GM12878 (cell line): ENCODE results near the gene TSR3. TPM values are rescaled to one million over a fixed set of nuclear protein-coding genes. Genes with fewer than 3 reads are reported as not detected.

Experiments
- ATAC-seq: fragments of 200-7000 bp; cut with Tn5 transposase; 3 replicates; pipeline ENCODE4 v1.9.1; 2020; ENCODE audit warnings: mild to moderate bottlenecking, moderate library complexity
- BruUV-seq: library from RNA; stranded (reverse); fragments of 400-500 nt; replicated peaks from 2 replicates; lab custom pipeline; 2021; lab: Mats Ljungman, UMichigan
- CTCF ChIA-PET: fragments of 300-600 bp; sonication (Branson Sonifier 250); formaldehyde crosslinking; extraction: SDS; loops from one replicate; lab custom pipeline; 2021; ENCODE audit warnings: inconsistent platforms; lab: Yijun Ruan, JAX
- POLR2A ChIA-PET: fragments of 350-600 bp; formaldehyde crosslinking; extraction: SDS; loops from one replicate; lab custom pipeline; 2021; ENCODE audit warnings: inconsistent platforms; lab: Charles Lee
- RAD21 ChIA-PET: fragments of 300-600 bp; sonication (Branson Sonifier 250); formaldehyde crosslinking; loops from one replicate; lab custom pipeline; 2023; ENCODE audit warnings: antibody characterized with exemption; ENCODE audit not compliant: unreplicated experiment; lab: Charles Lee
- SMC1A ChIA-PET: fragments of 300-600 bp; sonication (Branson Sonifier 250); formaldehyde crosslinking; loops from one replicate; lab custom pipeline; 2023; ENCODE audit not compliant: unreplicated experiment, uncharacterized antibody; lab: Charles Lee
- DNase-seq: peaks from one replicate; pipeline ENCODE4 v3.0.0-alpha.2; 2011; ENCODE audit warnings: low read depth, low spot score
- FAIRE-seq: peaks from 3 replicates; lab custom pipeline; 2011; peaks lifted over from hg19 to GRCh38; lab: Jason Lieb, UNC
- H2AFZ ChIP-seq: 2 replicates; pipeline ENCODE4 v1.6.0; 2011; ENCODE audit warnings: low read depth, low read length, control low read depth; ENCODE audit not compliant: control insufficient read depth
- H3K27ac ChIP-seq: 2 replicates; pipeline ENCODE4 v1.5.1; 2011; ENCODE audit warnings: control low read depth; ENCODE audit not compliant: control insufficient read depth, insufficient read depth
- H3K27me3 ChIP-seq, 2 experiments: replicated peaks in 1 of 2; 2 replicates each; pipeline versions ENCODE4 v1.6.0 to v1.6.1; 2011; ENCODE audit warnings: low read length in 1 of 2; ENCODE audit not compliant: control insufficient read depth in 2 of 2, insufficient read depth in 2 of 2
- H3K36me3 ChIP-seq, 2 experiments: 2 replicates each; pipeline ENCODE4 v1.5.1; 2011; ENCODE audit warnings: low read length in 1 of 2; ENCODE audit not compliant: control insufficient read depth in 2 of 2, insufficient read depth in 2 of 2
- H3K4me1 ChIP-seq: 2 replicates; pipeline ENCODE4 v1.6.1; 2011; ENCODE audit warnings: mild to moderate bottlenecking, low read length, moderate library complexity, mixed read lengths; ENCODE audit not compliant: control insufficient read depth, insufficient read depth
- H3K4me2 ChIP-seq: 2 replicates; pipeline ENCODE4 v1.6.0; 2011; ENCODE audit warnings: control low read depth; ENCODE audit not compliant: control insufficient read depth, insufficient read depth
- H3K4me3 ChIP-seq: fragments of 200-600 bp; sonication (generic); 2 replicates; pipeline ENCODE4 v1.5.1; 2016
- H3K79me2 ChIP-seq: 2 replicates; pipeline ENCODE4 v1.6.0; 2011; ENCODE audit warnings: low read length; ENCODE audit not compliant: control insufficient read depth, insufficient read depth
- H3K9ac ChIP-seq: 2 replicates; pipeline ENCODE4 v1.8.0; 2011; ENCODE audit warnings: low read length, control low read depth, mixed read lengths; ENCODE audit not compliant: control insufficient read depth, insufficient read depth
- H3K9me3 ChIP-seq: replicated peaks from 3 replicates; pipeline ENCODE4 v1.5.1; 2011; ENCODE audit warnings: mild to moderate bottlenecking, low read length; ENCODE audit not compliant: control insufficient read depth, insufficient read depth
- H4K20me1 ChIP-seq: 2 replicates; pipeline ENCODE4 v1.6.0; 2011; ENCODE audit not compliant: control insufficient read depth, insufficient read depth
- BHLHE40 ChIP-seq, 2 experiments: fragments of 450-650 bp in 1 of 2; IDR thresholded peaks; 2 replicates each; pipeline ENCODE4 v1.6.1; 2011 to 2017; ENCODE audit warnings: low read depth in 2 of 2, borderline replicate concordance in 1 of 2, improper control_type of control experiment in 1 of 2, low read length in 1 of 2, mild to moderate bottlenecking in 1 of 2
- CREB1 ChIP-seq: IDR thresholded peaks from 2 replicates; pipeline ENCODE4 v1.6.1; 2012; ENCODE audit warnings: low read depth, mild to moderate bottlenecking, inconsistent platforms
- DPF2 ChIP-seq: fragments of 450-650 bp; IDR thresholded peaks from 2 replicates; pipeline ENCODE4 v1.6.1; 2017; ENCODE audit warnings: mild to moderate bottlenecking
- E2F8 ChIP-seq: fragments of 450-650 bp; IDR thresholded peaks from 2 replicates; pipeline ENCODE4 v1.6.1; 2018; ENCODE audit warnings: mild to moderate bottlenecking, low read depth, moderate library complexity; ENCODE audit not compliant: partially characterized antibody
- FOS ChIP-seq: IDR thresholded peaks from 3 replicates; pipeline ENCODE4 v1.6.1; 2011; ENCODE audit warnings: borderline replicate concordance; ENCODE audit not compliant: insufficient read length; ENCODE audit errors: extremely low read depth
- FOXK2 ChIP-seq: fragments of 450-650 bp; IDR thresholded peaks from 2 replicates; pipeline ENCODE4 v1.6.1; 2017; ENCODE audit warnings: mild to moderate bottlenecking, moderate library complexity
- HDAC2 ChIP-seq: fragments of 200-600 bp; sonication (generic); IDR thresholded peaks from 2 replicates; pipeline ENCODE4 v1.6.1; 2017
- IKZF1 ChIP-seq: fragments of 450-650 bp; conservative IDR thresholded peaks from 2 replicates; pipeline ENCODE4 v1.6.1; 2017; ENCODE audit warnings: antibody characterized with exemption, mild to moderate bottlenecking
- IRF4 ChIP-seq: IDR thresholded peaks from 2 replicates; pipeline ENCODE4 v1.6.1; 2011; ENCODE audit warnings: low read depth, low read length
- KAT2A ChIP-seq: conservative IDR thresholded peaks from 2 replicates; pipeline ENCODE4 v1.6.1; 2011; ENCODE audit warnings: low read depth, low read length; ENCODE audit not compliant: control insufficient read depth
- MEF2B ChIP-seq: fragments of 450-650 bp; IDR thresholded peaks from 2 replicates; pipeline ENCODE4 v1.6.1; 2018; ENCODE audit warnings: mild to moderate bottlenecking, moderate library complexity; ENCODE audit not compliant: partially characterized antibody, poor library complexity, severe bottlenecking
- MTA3 ChIP-seq: IDR thresholded peaks from 2 replicates; pipeline ENCODE4 v1.6.1; 2012; ENCODE audit warnings: low read length, inconsistent platforms, borderline replicate concordance
- NFYA ChIP-seq: IDR thresholded peaks from 2 replicates; pipeline ENCODE4 v1.6.1; 2011; ENCODE audit warnings: low read depth, mild to moderate bottlenecking, low read length, improper control_type of control experiment, borderline replicate concordance
- PAX5 ChIP-seq: IDR thresholded peaks from 2 replicates; pipeline ENCODE4 v1.6.1; 2011; ENCODE audit warnings: low read depth, low read length, borderline replicate concordance
- POLR2A ChIP-seq: IDR thresholded peaks from 2 replicates; pipeline ENCODE4 v1.6.1; 2011; ENCODE audit warnings: low read depth, mild to moderate bottlenecking, low read length
- POLR2AphosphoS2 ChIP-seq: IDR thresholded peaks from 2 replicates; pipeline ENCODE4 v1.6.1; 2011; ENCODE audit warnings: low read depth, mild to moderate bottlenecking, low read length, improper control_type of control experiment, moderate library complexity
- RBBP5 ChIP-seq: fragments of 200-600 bp; sonication (generic); conservative IDR thresholded peaks from 2 replicates; pipeline ENCODE4 v1.6.1; 2016
- RCOR1 ChIP-seq: conservative IDR thresholded peaks from 2 replicates; pipeline ENCODE4 v1.6.1; 2012; ENCODE audit warnings: low read depth, low read length, improper control_type of control experiment
- SP1 ChIP-seq: IDR thresholded peaks from one replicate; pipeline ENCODE4 v1.6.1; 2011; ENCODE audit warnings: low read depth, low read length
- TARDBP ChIP-seq: IDR thresholded peaks from 2 replicates; pipeline ENCODE4 v1.6.1; 2016; ENCODE audit warnings: borderline replicate concordance
- TCF12 ChIP-seq: IDR thresholded peaks from 2 replicates; pipeline ENCODE4 v1.6.1; 2011; ENCODE audit warnings: low read depth, mild to moderate bottlenecking, low read length
- TCF3 ChIP-seq: IDR thresholded peaks from 2 replicates; pipeline ENCODE4 v1.6.1; 2012; ENCODE audit warnings: low read depth, mild to moderate bottlenecking, low read length, borderline replicate concordance; ENCODE audit not compliant: insufficient read depth
- ZBED1 ChIP-seq: IDR thresholded peaks from 2 replicates; pipeline ENCODE4 v1.6.1; 2016; ENCODE audit warnings: borderline replicate concordance
- ZNF384 ChIP-seq: IDR thresholded peaks from 2 replicates; pipeline ENCODE4 v1.6.1; 2012; ENCODE audit warnings: low read depth, mild to moderate bottlenecking, low read length, improper control_type of control experiment, borderline replicate concordance
- WGBS: methylation state at CpG from one replicate; pipeline ENCODE4 v1.1.6; 2016; ENCODE audit warnings: low lambda C conversion rate; ENCODE audit not compliant: insufficient replicate concordance, insufficient coverage; ENCODE audit errors: missing lambda C conversion rate; 5-methylcytosine and 5-hydroxymethylcytosine counted together
- in situ Hi-C: fragments of 300-500 bp; cut with MboI; formaldehyde crosslinking; loops from 9 replicates; pipeline ENCODE4 v1.14.3; 2018; ENCODE audit warnings: mixed read lengths
- intact Hi-C: fragments of 100-400 bp; cut with micrococcal nuclease; formaldehyde crosslinking; loops from one replicate; pipeline ENCODE4 v1.14.2; 2022; ENCODE audit not compliant: unreplicated experiment
- polyA plus RNA-seq, 11 experiments: library from polyadenylated mRNA; depleted of rRNA in 4 of 11; unstranded in 6 of 11; stranded (reverse) in 5 of 11; fragments of >200 nt; fragmentation: Nextera tagmentation in 4 of 11; fragmentation: Illumina TruSeq in 1 of 11; extraction: Ambion mirVana in 4 of 11; extraction: Trizol in 1 of 11; gene quantifications; 1 replicate in 1 of 11; 2 replicates in 10 of 11; pipeline versions ENCODE4 v1.2.1 to v1.2.3, GENCODE V29; 2011 to 2016; ENCODE audit warnings: inconsistent platforms in 2 of 11, missing spikeins in 2 of 11, low read depth in 1 of 11
- total RNA-seq, 4 experiments: library from RNA; depleted of rRNA in 3 of 4; stranded (reverse); fragments of >200 nt in 3 of 4; fragmentation: Illumina TruSeq in 1 of 4; extraction: Trizol in 1 of 4; gene quantifications; 2 replicates each; pipeline versions ENCODE4 v1.2.1 to v1.2.3, GENCODE V29; 2013 to 2021

Gene TSR3
- total and polyA plus RNA-seq, 10 of the 15 experiments (the other 5 are each of a cell fraction or from before 2014, with no cell fraction given) = 3.4 to 108 (median 46.9) TPM

GRCh38 chr16:1342526-1343427 lies 8.9 kb downstream of the TSR3 start:
- WGBS = 2% methylated on average over 41 of the region's 49 CpGs
- Histone ChIP-seq H3K27ac (no peak overlapping the region), H4K20me1 (no peaks in the 10 kb centered on the region), H3K4me3 (peak overlapping the region; percentile 53; the same call in 1 of the 2 replicates), H3K27me3 (no peaks in the 10 kb centered on the region), H3K4me1 (peaks cover 11% of the 10 kb centered on the region), H3K36me3 (no peaks in the 10 kb centered on the region), H3K79me2 (no peaks in the 10 kb centered on the region), H2AFZ (peak overlapping the region; percentile 84), H3K9me3 (no peaks in the 10 kb centered on the region), H3K4me2 (peak overlapping the region; percentile 78), H3K9ac (no peak overlapping the region)
- ATAC-seq (peak; percentile 98), DNase-seq (peak; percentile 91), FAIRE-seq (peak; percentile 96)
- ChIA-PET POLR2A (interaction anchor here (1.0 to 1.5 kb wide), 2 partner anchors 12 to 66 kb away, joined by 3 read pairs; no protein-coding TSS in a partner anchor), RAD21 (interaction anchor here (0.6 to 1.4 kb wide), 4 partner anchors 9 to 302 kb away, joined by 3 to 4 read pairs (median 3); partner anchors contain the start of genes GNPTG and TSR3), CTCF (interaction anchor here (0.6 to 1.5 kb wide), 5 partner anchors 21 to 369 kb away, joined by 3 to 7 read pairs (median 3); no protein-coding TSS in a partner anchor), SMC1A (interaction anchor here (0.7 kb wide), 1 partner anchor 38 kb away, joined by 3 read pairs; no protein-coding TSS in a partner anchor)
- intact Hi-C loops = no loop called here
- in situ Hi-C loops = no loop called here
- no TSS peak for BruUV-seq
- TF ChIP-seq SP1 (peak; percentile 94), TARDBP (no peak), FOXK2 (no peak), HDAC2 (no peak), E2F8 (no peak), POLR2AphosphoS2 (no peak), TCF3 (peak; percentile 90), NFYA (no peak), ZBED1 (no peak), MTA3 (no peak), RCOR1 (no peak), CREB1 (peak; percentile 71; the same call in 1 of the 2 replicates), IRF4 (0 out of 2 replicates have a peak, but pooled peaks have one; percentile 13), BHLHE40 (IDR thresholded peaks at IDR 0.05; ENCODE audit: borderline replicate concordance in 1 of 2, low read depth in 2 of 2, low read length in 1 of 2) (peak in 1 of 2 experiments; percentile 58; a peak in 2 of 4 replicates), IKZF1 (peak; percentile 49), DPF2 (peak; percentile 71), POLR2A (peak; percentile 48; the same call in 1 of the 2 replicates), RBBP5 (no peak), KAT2A (no peak), FOS (peak; percentile 24), TCF12 (peak; percentile 91), MEF2B (peak; percentile 32), PAX5 (peak; percentile 92), ZNF384 (no peak)
